Raji (cell line): ENCODE results near the gene TBX5.

Experiments used
- POLR2A ChIP-seq: IDR thresholded peaks from 2 replicates; pipeline ENCODE4 v1.6.1; 2011; ENCODE audit warnings: low read depth, low read length, control low read depth; ENCODE audit not compliant: insufficient read depth

Gene TBX5

DNA sequence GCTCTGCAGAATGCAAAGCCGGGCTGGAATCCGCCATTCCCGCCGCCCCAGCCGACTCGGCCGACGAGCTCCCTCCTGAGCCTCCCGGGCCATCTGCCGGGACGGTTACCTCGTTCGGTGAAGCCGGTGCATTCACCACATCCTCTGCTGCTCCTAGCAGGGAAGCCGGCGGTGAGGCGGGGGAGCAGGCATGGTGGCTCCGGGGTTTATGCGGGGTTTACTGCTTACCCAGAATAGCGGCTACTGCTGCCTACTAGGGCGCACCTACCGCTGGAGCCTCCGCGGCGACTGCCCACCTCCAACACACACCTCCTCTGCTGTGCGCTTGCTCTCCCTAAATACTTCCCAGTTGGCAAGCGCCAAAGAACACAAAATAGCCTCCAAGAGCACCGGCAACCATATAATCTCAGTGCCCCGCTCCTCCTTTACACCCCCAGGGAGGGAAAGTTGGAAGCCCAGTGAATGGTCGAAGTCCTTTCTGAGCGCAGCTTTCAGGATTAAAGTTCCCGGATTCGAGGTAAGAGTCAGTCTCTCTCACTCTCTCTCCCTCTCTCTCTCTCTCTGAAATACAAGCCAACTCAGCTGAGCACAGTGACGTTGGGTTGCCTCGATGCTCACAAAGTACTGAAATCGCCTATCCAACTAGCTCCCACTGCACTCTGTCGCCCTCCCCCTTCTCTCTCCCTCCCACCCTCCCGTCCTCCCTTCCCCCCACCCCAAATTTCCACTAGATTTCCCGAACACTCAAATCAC, at the start of gene TBX5:
Gene TBX5, minus strand, starts transcription at position 626 of the 753 bp plus-strand sequence. CDS start 2,246 bp downstream, outside the sequence.
- no peak for TF ChIP-seq POLR2A

DNA sequence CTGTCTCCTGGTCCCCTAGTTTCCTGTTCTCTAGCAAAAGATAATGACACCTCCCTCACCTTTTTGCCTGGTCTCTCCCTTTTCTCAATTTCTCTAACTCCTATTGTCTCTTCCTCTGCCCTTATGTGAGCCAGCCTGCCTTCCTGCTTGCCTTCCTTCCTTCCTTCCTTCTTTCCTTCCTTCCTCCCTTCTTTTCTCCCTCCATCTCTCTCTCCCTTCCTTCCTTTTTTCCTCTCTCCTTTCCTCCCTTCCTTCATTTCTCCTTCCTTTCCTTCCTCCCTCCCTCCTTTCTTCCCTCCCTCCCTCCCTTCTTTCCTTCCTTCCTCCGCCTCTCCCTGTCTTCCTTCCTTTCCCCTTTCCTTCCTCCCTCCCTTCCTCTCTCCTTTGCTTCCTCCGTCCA, 45.7 kb upstream of the TBX5 start:
- no peak for TF ChIP-seq POLR2A

DNA sequence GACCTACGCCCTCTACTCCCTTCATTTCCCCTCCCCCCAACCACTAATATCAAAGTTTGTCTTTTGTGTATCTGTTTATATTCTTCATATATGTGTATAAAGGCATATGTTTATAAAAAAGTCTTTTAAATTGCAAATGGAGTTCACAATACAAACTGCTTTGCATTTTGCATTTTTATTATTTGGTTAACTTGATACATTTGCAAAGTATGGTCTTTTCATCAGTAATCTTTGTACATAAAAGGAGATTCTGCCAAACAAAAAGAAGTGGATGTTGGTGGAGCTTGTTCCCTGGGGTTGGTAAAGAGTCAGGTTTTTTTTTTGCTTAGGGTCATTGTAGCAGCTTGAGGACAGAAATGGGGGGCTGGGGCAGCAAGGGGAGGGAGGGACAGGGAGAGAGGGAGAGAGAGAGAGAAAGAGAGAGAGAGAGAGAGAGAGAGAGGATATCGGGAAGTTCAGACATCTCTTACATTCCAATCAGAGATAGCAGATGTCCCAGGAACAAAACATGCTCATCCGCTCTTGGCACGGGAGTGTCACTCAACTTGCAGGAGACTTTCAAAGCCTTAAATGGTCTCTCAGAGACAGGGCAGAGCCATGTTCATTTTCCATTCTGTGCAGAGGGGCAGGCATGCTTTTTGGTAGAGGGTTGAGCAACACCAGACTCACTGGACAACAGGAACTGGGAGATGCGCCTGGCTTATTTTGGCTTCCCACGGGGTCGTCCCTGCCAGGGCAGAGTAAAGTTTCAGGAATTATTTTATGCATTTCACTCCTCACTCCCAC, 44.8 kb upstream of the TBX5 start:
- TF ChIP-seq POLR2A = no peak

DNA sequence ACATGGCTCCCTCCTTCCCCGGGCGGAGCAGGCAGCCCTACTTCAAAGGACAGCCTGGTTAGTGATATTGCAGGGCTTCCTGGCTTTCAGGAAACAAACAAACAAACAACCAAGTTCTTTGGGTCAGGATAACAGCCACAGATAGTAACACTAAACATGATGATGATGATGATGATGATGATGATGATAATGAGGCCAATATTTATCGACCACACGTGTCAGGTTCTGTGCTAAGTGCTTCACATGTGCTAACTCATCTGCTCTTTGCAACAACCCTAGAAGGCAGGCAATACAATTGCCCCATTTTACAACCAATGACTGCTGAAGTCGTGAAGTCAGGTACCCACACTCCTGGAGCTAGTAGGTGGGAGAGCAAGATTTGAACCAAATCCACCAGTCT, 44.1 kb upstream of the TBX5 start:
- TF ChIP-seq POLR2A = no peak

DNA sequence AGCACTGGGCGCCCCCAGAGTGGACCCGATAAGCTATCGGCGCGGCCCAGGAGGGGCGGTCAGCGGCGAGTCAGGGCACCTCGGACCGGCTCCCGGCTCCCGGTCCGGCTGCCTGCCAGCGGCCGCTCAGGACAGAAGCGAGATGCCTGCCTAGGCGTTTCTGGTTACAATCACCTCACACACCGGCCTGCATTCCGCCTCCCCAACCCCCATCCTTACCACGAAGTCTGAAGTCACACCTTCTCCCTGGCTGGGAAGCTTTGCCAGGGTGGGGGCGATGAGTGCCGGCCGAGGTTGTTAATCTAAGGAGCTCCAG, 42.6 kb upstream of the TBX5 start:
- TF ChIP-seq POLR2A = no peak

DNA sequence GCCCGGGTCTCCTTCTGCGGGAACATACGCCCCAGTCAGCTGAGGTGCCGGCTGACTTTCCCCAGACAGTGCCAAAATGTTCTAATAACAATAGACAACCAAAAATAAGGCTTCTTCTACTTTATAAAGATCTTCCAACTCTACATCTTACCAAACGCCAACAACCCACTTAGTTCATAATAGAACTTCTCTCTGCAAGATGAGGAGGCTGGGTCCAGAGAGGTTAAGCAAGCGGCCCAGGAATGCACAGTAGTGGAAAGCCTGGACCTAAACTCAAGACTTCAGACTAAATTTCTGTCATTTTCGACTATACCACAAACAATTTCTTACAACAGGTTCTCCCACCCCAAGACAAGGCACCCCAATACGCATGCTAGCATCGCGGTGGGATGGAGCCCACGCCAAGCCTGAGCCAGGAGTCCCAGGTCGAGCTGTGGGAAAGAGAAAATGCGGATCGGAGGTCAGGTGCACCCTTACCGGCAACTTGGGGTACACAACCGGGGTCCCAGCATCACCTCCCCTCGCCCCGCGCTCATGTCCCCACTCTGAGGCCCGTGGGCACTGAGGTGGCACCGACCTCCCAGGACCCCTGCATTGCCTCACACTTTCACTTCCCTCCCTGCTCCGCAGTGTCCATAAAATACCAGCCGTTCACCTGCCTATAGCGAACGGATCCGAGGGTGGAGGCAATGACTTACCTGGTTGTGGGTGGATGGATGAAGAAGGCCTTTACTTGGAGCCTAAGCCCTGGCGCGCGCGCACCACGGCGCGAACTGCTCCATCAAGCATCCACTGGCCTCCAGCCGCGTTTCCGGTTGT, 42.1 kb upstream of the TBX5 start:
- TF ChIP-seq POLR2A = no peak

DNA sequence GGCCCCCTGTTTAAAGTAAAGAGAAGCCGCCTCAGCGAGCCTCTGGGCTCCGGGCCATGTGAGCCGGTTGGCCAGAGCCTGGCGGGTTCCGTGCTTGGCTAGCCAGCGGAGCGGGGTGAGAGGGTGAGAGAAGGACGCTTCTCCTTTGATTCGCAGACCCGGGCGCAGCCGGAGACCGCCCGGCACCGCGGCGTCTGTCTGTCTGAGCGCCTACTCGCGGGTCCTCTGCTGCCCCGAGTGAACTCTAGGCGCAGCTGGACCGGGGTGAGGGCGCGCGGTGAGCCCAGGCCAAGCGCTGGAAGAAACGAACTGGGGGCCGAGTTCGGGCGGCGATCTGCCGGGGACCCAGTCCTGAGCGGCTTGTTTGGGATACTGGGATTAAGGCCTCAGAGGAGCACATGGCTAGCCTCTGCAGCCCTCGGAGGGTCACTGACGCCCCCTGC, 41.4 kb upstream of the TBX5 start:
- TF ChIP-seq POLR2A = no peak

DNA sequence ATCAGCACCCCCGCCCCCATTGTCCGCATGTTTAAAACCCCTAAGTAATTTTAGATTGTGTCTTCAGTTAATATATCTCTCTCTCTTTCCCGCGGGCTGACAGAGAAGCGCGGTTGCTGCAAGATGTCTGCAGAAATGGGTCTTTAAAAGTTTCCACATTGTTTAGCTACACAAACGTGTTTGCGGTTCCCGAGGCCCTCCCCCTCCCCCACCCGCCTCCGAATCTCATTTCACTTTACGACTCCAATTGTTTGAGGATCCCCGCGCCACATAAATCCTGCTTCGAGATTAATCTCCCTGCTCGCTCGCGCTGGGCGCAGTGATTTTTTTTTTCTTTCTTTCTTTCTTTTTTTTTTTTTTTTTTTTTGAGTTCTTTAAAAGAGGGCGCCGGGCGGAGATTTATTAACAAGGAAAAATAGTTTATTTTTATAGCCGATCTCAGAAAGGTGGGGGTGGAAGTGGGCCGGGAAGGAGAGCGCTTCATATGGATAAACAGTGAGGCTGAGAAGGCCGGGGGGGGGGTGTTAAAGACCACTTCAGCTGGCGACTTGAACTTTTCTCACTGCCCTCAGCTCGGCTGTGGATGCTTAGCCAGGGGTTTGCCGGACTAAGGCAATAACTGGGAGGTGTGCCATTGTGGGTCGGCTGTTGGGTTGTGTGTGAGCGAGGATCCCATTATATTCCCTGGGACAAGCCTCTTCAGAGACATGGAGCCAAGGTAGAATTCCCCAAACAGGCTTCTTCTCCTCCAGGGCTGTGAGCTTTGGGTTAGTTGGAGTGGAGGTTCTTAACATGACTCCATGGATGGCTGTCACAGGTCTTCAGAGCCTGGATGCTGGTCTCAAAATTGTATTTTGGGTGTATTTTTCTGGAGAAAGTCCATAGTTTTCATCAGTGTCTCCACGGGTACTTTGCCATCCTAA, 39.7 kb upstream of the TBX5 start:
- no peak for TF ChIP-seq POLR2A

DNA sequence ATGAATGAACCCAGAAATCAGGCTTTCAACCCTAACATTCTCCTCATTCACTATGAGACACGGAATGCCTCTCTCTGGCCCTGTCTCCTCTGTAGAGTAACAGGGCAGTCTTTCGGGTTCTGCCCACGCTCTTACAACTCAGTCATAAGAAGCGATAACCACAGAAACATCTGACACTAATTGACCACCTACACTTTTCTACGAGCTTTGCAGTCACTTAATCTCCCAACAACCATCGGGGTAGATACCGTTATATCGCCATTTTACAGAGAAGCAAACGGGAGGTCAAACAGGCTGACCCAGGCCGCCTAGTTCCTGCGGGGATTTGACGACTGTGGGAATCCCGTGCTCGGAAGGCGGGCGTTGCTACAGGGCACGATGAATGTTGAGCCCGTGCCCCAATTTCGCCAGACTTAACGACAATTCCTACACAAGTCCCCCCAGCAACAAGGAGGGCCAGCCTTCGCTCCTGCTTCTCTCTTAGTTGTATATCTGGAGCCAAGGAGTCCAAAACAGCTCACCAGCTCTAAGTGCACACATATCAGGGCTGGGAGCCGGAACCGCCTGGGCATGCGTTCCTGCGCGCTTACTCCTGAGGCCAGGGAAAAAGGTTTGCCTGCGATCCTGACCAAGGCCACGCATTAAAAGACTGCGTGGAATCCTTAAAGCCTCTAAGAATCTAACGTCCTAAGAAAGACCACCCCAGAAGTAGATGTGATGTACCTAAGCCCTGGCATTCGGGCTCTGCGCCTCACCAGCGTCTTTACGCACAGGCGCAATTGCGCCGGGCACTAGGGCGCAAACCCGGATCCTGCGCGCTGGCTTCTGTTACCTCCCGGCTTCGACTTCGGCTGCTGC, 38.7 kb upstream of the TBX5 start:
- no peak for TF ChIP-seq POLR2A

DNA sequence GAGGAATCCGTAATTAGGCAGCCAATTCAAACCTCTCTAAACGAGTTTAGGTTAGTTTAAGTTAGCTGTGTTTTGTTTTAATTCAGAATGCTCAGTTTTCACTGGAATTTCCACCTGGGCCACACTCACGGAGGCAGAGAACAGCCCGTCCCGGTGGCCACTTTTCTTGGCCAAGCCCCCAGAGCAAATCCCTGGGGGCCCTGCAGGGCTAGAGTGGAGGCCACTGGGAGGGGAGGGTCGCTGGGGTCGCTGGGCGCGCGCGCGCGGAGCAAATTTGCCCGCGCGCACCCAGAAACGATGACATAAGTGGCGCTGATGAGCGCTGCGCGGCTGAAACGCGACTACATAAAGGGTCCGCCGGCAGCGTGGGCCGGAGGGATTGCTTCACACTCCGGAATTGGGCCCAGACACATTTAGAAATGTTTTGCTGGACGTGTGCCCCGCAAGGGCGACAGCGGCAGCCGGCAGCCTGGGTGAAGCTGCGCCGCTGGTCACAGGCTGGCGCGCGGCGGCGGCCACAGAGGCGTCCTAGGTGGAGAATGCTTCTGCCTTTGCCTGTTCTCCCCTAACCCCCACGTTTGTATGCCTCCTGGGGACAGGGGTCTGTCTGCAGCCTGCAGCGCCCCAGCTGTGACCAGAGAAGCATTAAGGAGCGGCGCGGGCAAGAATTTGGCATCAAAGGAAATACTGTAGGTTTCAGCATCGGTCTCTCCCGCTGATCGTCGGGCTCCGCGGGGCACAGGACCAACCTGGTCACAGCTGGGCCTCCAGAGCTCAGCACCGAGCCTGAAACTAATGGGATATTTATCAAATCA, 37.9 kb upstream of the TBX5 start:
- no peak for TF ChIP-seq POLR2A

DNA sequence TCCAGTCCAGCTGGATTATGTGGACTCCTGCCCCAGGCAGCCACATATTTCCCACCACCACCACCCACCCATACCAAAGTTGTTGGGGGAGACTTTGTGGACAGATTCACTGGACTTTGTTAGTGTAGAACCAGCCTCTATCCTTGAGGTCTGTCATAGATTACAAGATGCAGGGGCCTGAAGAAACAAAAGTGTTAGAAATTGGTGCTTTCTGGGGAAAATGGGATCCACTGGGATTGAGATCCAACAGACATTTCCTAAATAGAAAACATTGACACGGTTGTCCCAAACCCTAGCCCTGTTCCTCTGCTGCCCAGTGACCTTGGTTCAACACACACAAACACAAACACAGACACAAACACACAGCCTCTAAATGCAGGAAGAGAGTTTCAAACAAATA, 36.6 kb upstream of the TBX5 start:
- no peak for TF ChIP-seq POLR2A

DNA sequence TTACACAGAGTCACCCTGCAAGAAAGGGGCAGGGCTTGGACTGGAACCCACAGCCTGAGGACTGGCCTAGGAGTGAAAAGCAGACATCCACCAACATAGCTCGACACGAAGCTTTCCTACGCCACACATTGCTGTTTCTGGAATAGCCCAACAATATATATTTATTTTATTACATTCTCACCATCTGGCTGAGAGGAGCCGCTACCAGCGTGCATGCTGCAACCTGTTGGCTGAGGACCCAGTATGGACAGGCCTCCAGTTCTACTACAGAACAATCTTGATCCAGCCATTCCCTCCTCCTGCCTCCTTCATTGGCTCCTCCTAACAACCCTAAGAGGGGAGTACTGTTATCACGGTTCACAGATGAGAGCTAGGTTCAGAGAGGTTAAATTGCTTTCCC, 35.6 kb upstream of the TBX5 start:
- TF ChIP-seq POLR2A = no peak

DNA sequence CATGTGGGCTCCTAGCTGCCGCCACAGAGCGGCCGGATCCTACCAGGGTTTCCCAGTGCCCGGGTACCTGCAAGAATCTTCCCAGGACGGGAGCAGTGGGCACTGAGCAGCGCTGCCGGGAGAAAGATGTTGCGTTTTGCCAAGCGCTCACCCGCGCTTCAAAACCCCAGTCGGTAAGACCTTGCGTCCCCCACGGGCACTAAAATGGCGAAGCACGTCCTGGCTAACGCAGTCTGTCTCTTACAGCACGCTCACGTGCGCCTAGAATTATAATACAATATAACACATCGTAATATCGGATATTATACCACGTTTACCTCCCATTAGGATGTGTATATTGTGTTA, 35.1 kb upstream of the TBX5 start:
- TF ChIP-seq POLR2A = no peak
